GM12878 (cell line): ENCODE data around the gene SPEM2. TPM values are rescaled to one million over a fixed set of nuclear protein-coding genes. Genes with fewer than 3 reads are reported as not detected.

Source experiments
- BACH1 ChIP-seq: fragments of 450-650 bp; IDR thresholded peaks from 2 replicates; pipeline ENCODE4 v1.6.1; 2017; ENCODE audit warnings: mild to moderate bottlenecking, borderline replicate concordance
- CBX3 ChIP-seq: fragments of 200-600 bp; sonication (generic); IDR thresholded peaks from 2 replicates; pipeline ENCODE4 v1.6.1; 2016; ENCODE audit warnings: low read depth, borderline replicate concordance
- CHD1 ChIP-seq: IDR thresholded peaks from 2 replicates; pipeline ENCODE4 v1.6.1; 2012; ENCODE audit warnings: low read depth, low read length, improper control_type of control experiment
- DPF2 ChIP-seq: fragments of 450-650 bp; IDR thresholded peaks from 2 replicates; pipeline ENCODE4 v1.6.1; 2017; ENCODE audit warnings: mild to moderate bottlenecking
- EGR1 ChIP-seq, 2 experiments: IDR thresholded peaks; 1 replicate in 1 of 2; 2 replicates in 1 of 2; pipeline ENCODE4 v1.6.1; 2011 to 2012; ENCODE audit warnings: low read depth in 2 of 2, low read length in 2 of 2, borderline replicate concordance in 1 of 2, mild to moderate bottlenecking in 1 of 2, moderate library complexity in 1 of 2
- ETV6 ChIP-seq, 2 experiments: fragments of 450-650 bp in 1 of 2; IDR thresholded peaks in 1 of 2; conservative IDR thresholded peaks in 1 of 2; 2 replicates each; pipeline ENCODE4 v1.6.1; 2014; ENCODE audit warnings: antibody characterized with exemption in 1 of 2, borderline replicate concordance in 1 of 2, low read depth in 1 of 2, mild to moderate bottlenecking in 1 of 2, moderate library complexity in 1 of 2
- FOXK2 ChIP-seq: fragments of 450-650 bp; IDR thresholded peaks from 2 replicates; pipeline ENCODE4 v1.6.1; 2017; ENCODE audit warnings: mild to moderate bottlenecking, moderate library complexity
- FOXM1 ChIP-seq: IDR thresholded peaks from 2 replicates; pipeline ENCODE4 v1.6.1; 2012; ENCODE audit warnings: low read depth, mild to moderate bottlenecking, inconsistent platforms, low read length, moderate library complexity
- HDGF ChIP-seq: fragments of 450-650 bp; IDR thresholded peaks from 2 replicates; pipeline ENCODE4 v1.6.1; 2016; ENCODE audit warnings: antibody characterized with exemption
- IKZF1 ChIP-seq: fragments of 450-650 bp; conservative IDR thresholded peaks from 2 replicates; pipeline ENCODE4 v1.6.1; 2017; ENCODE audit warnings: antibody characterized with exemption, mild to moderate bottlenecking
- IKZF2 ChIP-seq, 2 experiments: fragments of 450-650 bp; IDR thresholded peaks; 2 replicates each; pipeline ENCODE4 v1.6.1; 2017; ENCODE audit warnings: mild to moderate bottlenecking in 2 of 2, moderate library complexity in 2 of 2
- JUNB ChIP-seq: IDR thresholded peaks from 2 replicates; pipeline ENCODE4 v1.6.1; 2016; ENCODE audit warnings: antibody characterized with exemption, mild to moderate bottlenecking
- JUND ChIP-seq: IDR thresholded peaks from 2 replicates; pipeline ENCODE4 v1.6.1; 2012; ENCODE audit warnings: low read depth, mild to moderate bottlenecking, low read length, improper control_type of control experiment, moderate library complexity
- KLF5 ChIP-seq: fragments of 450-650 bp; IDR thresholded peaks from 2 replicates; pipeline ENCODE4 v1.6.1; 2014; ENCODE audit warnings: mild to moderate bottlenecking; ENCODE audit not compliant: partially characterized antibody
- NRF1 ChIP-seq: conservative IDR thresholded peaks from 2 replicates; pipeline ENCODE4 v1.6.1; 2011; ENCODE audit warnings: mild to moderate bottlenecking, low read depth, low read length, improper control_type of control experiment
- PAX8 ChIP-seq: fragments of 450-650 bp; IDR thresholded peaks from 2 replicates; pipeline ENCODE4 v1.6.1; 2017; ENCODE audit warnings: mild to moderate bottlenecking, moderate library complexity
- POLR2A ChIP-seq: IDR thresholded peaks from 2 replicates; pipeline ENCODE4 v1.6.1; 2011; ENCODE audit warnings: low read depth, mild to moderate bottlenecking, low read length
- SMARCA5 ChIP-seq: fragments of 450-650 bp; IDR thresholded peaks from 2 replicates; pipeline ENCODE4 v1.6.1; 2017; ENCODE audit warnings: mild to moderate bottlenecking
- SREBF1 ChIP-seq: IDR thresholded peaks from 2 replicates; pipeline ENCODE4 v1.6.1; 2012; ENCODE audit warnings: mild to moderate bottlenecking, low read length
- YBX1 ChIP-seq: fragments of 450-650 bp; IDR thresholded peaks from 2 replicates; pipeline ENCODE4 v1.6.1; 2016; ENCODE audit warnings: antibody characterized with exemption
- polyA plus RNA-seq, 11 experiments: library from polyadenylated mRNA; depleted of rRNA in 4 of 11; unstranded in 6 of 11; stranded (reverse) in 5 of 11; fragments of >200 nt; fragmentation: Nextera tagmentation in 4 of 11; fragmentation: Illumina TruSeq in 1 of 11; extraction: Ambion mirVana in 4 of 11; extraction: Trizol in 1 of 11; gene quantifications; 1 replicate in 1 of 11; 2 replicates in 10 of 11; pipeline versions ENCODE4 v1.2.1 to v1.2.3, GENCODE V29; 2011 to 2016; ENCODE audit warnings: inconsistent platforms in 2 of 11, missing spikeins in 2 of 11, low read depth in 1 of 11
- total RNA-seq, 4 experiments: library from RNA; depleted of rRNA in 3 of 4; stranded (reverse); fragments of >200 nt in 3 of 4; fragmentation: Illumina TruSeq in 1 of 4; extraction: Trizol in 1 of 4; gene quantifications; 2 replicates each; pipeline versions ENCODE4 v1.2.1 to v1.2.3, GENCODE V29; 2013 to 2021
- TF ChIP-seq, protein P1 (sequence below): IDR thresholded peaks from 2 replicates; pipeline ENCODE4 v1.6.1; 2012; ENCODE audit warnings: low read depth, low read length, improper control_type of control experiment
- TF ChIP-seq, protein P2 (sequence below): fragments of 450-650 bp; IDR thresholded peaks from 2 replicates; pipeline ENCODE4 v1.6.1; 2016; ENCODE audit warnings: mild to moderate bottlenecking
- TF ChIP-seq, protein P3 (sequence below): fragments of 450-650 bp; IDR thresholded peaks from 2 replicates; pipeline ENCODE4 v1.6.1; 2017; ENCODE audit warnings: mild to moderate bottlenecking, low read depth, inconsistent platforms; ENCODE audit not compliant: poor library complexity, severe bottlenecking
- TF ChIP-seq, protein P4 (sequence below): IDR thresholded peaks from 2 replicates; pipeline ENCODE4 v1.6.1; 2011; ENCODE audit warnings: low read depth, low read length, improper control_type of control experiment, borderline replicate concordance

Gene SPEM2
- total and polyA plus RNA-seq, 10 of the 15 experiments (the other 5 are each of a cell fraction or from before 2014, with no cell fraction given), result not detected

DNA sequence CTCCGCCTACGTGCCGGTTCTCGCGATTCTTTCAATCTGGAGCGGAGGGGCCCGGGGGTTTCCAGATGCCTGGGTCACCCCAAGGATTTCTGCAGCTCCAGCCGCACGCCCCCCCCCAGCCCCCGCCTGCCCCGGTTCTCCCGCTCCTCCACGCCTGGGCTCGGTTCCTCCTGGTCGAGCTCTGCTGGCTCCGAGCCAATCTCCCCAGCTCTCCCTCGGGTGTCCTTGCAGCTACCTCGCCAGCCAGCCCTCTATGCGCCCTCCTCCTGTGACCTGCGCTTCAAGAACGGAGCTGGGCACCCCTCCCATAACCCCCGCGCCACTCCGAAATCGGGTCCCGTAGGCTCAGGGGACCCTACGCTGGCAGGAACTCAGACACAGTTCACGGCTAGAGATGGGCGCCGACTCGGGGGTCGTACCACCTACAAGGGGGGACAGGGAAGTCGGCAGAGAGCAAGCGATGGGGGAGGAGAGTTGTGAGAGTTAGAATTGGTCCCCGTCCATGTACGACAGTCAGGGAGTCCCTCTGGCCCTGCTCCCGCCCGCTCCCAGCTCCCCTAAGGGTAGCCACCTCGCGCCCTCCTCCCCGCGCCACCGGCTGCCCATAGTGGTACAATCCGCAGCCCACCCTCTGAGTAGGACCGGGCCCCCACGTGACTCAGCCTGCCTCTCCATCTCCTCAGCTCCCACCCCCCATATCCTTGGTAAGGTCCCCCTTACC lies 14.9 kb downstream of the SPEM2 start (continued):
- TF ChIP-seq SMARCA5 (0 out of 2 replicates have a peak, but pooled peaks have one; percentile 53), DPF2 (0 out of 2 replicates have a peak, but pooled peaks have one; percentile 70), CBX3 (no peak), EGR1 (IDR thresholded peaks at IDR 0.05; ENCODE audit: borderline replicate concordance in 1 of 2, low read depth in 2 of 2, low read length in 2 of 2) (peak in 1 of 2 experiments; percentile 72; a peak in 2 of 3 replicates), JUND (peak; percentile 54; the same call in 1 of the 2 replicates), HDGF (0 out of 2 replicates have a peak, but pooled peaks have one; percentile 72), KLF5 (peak; percentile 96), YBX1 (no peak), FOXM1 (no peak), IKZF1 (peak; percentile 15; the same call in 1 of the 2 replicates), SREBF1 (peak; percentile 39), ETV6 (conservative IDR thresholded peaks at IDR 0.05 in 1 of 2, IDR thresholded peaks at IDR 0.05 in 1 of 2; ENCODE audit: borderline replicate concordance in 1 of 2, low read depth in 1 of 2) (no peak), BACH1 (no peak; the same call in 1 of the 2 replicates), IKZF2 (IDR thresholded peaks at IDR 0.05) (peak in 1 of 2 experiments; percentile 36; a peak in 2 of 4 replicates), JUNB (no peak), NRF1 (no peak), CHD1 (peak; percentile 88; the same call in 1 of the 2 replicates), POLR2A (peak; percentile 54; the same call in 1 of the 2 replicates), FOXK2 (peak; percentile 94), PAX8 (no peak)
- TF ChIP-seq, protein P1, sequence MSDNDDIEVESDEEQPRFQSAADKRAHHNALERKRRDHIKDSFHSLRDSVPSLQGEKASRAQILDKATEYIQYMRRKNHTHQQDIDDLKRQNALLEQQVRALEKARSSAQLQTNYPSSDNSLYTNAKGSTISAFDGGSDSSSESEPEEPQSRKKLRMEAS, result no peak
- TF ChIP-seq, protein P2, sequence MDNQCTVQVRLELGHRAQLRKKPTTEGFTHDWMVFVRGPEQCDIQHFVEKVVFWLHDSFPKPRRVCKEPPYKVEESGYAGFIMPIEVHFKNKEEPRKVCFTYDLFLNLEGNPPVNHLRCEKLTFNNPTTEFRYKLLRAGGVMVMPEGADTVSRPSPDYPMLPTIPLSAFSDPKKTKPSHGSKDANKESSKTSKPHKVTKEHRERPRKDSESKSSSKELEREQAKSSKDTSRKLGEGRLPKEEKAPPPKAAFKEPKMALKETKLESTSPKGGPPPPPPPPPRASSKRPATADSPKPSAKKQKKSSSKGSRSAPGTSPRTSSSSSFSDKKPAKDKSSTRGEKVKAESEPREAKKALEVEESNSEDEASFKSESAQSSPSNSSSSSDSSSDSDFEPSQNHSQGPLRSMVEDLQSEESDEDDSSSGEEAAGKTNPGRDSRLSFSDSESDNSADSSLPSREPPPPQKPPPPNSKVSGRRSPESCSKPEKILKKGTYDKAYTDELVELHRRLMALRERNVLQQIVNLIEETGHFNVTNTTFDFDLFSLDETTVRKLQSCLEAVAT, result peak; percentile 77; the same call in 1 of the 2 replicates
- TF ChIP-seq, protein P3, sequence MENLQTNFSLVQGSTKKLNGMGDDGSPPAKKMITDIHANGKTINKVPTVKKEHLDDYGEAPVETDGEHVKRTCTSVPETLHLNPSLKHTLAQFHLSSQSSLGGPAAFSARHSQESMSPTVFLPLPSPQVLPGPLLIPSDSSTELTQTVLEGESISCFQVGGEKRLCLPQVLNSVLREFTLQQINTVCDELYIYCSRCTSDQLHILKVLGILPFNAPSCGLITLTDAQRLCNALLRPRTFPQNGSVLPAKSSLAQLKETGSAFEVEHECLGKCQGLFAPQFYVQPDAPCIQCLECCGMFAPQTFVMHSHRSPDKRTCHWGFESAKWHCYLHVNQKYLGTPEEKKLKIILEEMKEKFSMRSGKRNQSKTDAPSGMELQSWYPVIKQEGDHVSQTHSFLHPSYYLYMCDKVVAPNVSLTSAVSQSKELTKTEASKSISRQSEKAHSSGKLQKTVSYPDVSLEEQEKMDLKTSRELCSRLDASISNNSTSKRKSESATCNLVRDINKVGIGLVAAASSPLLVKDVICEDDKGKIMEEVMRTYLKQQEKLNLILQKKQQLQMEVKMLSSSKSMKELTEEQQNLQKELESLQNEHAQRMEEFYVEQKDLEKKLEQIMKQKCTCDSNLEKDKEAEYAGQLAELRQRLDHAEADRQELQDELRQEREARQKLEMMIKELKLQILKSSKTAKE, result no peak
- TF ChIP-seq, protein P4, sequence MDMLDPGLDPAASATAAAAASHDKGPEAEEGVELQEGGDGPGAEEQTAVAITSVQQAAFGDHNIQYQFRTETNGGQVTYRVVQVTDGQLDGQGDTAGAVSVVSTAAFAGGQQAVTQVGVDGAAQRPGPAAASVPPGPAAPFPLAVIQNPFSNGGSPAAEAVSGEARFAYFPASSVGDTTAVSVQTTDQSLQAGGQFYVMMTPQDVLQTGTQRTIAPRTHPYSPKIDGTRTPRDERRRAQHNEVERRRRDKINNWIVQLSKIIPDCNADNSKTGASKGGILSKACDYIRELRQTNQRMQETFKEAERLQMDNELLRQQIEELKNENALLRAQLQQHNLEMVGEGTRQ, result peak; percentile 15; the same call in 1 of the 2 replicates
